ENCODE results near the gene LBH. TPM values are rescaled to one million over a fixed set of nuclear protein-coding genes. Genes with fewer than 3 reads are reported as not detected.

Gene LBH
- total and polyA plus RNA-seq, 2 donors (not counting 3 experiments of a cell fraction or from before 2014, with no cell fraction given), result 5.3 to 5.5 TPM

DNA sequence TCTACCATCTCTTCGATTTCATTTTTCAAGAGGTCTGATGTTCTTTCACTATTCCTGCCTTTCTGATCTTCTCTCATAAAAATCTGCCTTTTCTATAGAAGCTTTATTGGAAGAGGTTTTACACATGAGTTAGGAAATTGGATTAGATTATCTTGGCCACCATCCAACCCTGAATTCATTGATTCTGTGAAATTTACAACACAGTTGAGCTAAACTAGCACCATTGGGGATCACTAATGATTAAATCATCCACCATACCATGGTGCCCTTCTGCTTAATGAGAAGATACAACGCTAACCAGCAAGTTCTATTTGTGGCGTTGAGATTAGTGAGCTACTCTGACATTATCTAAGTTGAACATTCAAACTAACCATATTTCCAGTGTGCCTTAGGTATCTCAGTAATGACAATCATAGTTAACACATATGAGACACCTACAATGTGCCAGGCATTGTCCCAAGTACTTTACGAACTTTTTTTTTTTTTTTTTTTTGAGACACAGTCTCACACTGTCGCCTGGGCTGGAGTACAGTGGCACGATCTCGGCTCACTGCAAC is 17.3 kb upstream of the LBH start:
- ChIA-PET POLR2A (no interaction called here), CTCF (interaction anchor here (1.0 to 2.5 kb wide), 4 partner anchors 9 to 497 kb away, joined by 3 to 17 read pairs (median 5); no protein-coding TSS in a partner anchor)
- no peaks in the 10 kb centered on the region for H3K4me1 ChIP-seq (ENCODE audit: control insufficient read depth, extremely low read depth, insufficient read depth, low read length)
- H2AFZ ChIP-seq (ENCODE audit: low read depth, low read length), result no peak overlapping the region
- H3K4me2 ChIP-seq (ENCODE audit: insufficient read depth, low read length), result no peak overlapping the region
- H3K9ac ChIP-seq (replicated peaks; ENCODE audit: extremely low read depth, insufficient read depth, low read length), result no peak overlapping the region
- H3K27ac ChIP-seq (ENCODE audit: insufficient read depth, low read depth, low read length), result no peak overlapping the region
- no peaks in the 10 kb centered on the region for H3K36me3 ChIP-seq (ENCODE audit: control insufficient read depth in 2 of 2, extremely low read depth in 1 of 2, insufficient read depth in 2 of 2, low read length in 2 of 2)
- intact Hi-C loops (cut with micrococcal nuclease), result no loop called here
- TF ChIP-seq EZH2 (IDR thresholded peaks at IDR 0.05; ENCODE audit: borderline replicate concordance, low read depth, low read length, severe bottlenecking) (no peak), FOS (IDR thresholded peaks at IDR 0.05; ENCODE audit: borderline replicate concordance, insufficient read depth, low read length) (no peak), POLR2A (IDR thresholded peaks at IDR 0.05; ENCODE audit: low read depth, low read length) (no peak), MYC (IDR thresholded peaks at IDR 0.05; ENCODE audit: low read depth, low read length) (no peak), GATA2 (IDR thresholded peaks at IDR 0.05; ENCODE audit: insufficient read depth, insufficient read length, low read depth, low read length) (no peak), POLR2AphosphoS5 (IDR thresholded peaks at IDR 0.05; ENCODE audit: insufficient read depth, low read depth, low read length) (no peak), JUN (IDR thresholded peaks at IDR 0.05; ENCODE audit: borderline replicate concordance, insufficient read depth, insufficient read length, low read depth) (no peak)
- TF ChIP-seq, protein P1, sequence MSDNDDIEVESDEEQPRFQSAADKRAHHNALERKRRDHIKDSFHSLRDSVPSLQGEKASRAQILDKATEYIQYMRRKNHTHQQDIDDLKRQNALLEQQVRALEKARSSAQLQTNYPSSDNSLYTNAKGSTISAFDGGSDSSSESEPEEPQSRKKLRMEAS (IDR thresholded peaks at IDR 0.05; ENCODE audit: insufficient read depth, insufficient read length), result no peak
- TF ChIP-seq, protein P2, sequence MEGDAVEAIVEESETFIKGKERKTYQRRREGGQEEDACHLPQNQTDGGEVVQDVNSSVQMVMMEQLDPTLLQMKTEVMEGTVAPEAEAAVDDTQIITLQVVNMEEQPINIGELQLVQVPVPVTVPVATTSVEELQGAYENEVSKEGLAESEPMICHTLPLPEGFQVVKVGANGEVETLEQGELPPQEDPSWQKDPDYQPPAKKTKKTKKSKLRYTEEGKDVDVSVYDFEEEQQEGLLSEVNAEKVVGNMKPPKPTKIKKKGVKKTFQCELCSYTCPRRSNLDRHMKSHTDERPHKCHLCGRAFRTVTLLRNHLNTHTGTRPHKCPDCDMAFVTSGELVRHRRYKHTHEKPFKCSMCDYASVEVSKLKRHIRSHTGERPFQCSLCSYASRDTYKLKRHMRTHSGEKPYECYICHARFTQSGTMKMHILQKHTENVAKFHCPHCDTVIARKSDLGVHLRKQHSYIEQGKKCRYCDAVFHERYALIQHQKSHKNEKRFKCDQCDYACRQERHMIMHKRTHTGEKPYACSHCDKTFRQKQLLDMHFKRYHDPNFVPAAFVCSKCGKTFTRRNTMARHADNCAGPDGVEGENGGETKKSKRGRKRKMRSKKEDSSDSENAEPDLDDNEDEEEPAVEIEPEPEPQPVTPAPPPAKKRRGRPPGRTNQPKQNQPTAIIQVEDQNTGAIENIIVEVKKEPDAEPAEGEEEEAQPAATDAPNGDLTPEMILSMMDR (IDR thresholded peaks at IDR 0.05; ENCODE audit: extremely low read depth in 1 of 2, insufficient read depth in 1 of 2, low read depth in 1 of 2, low read length in 2 of 2), result no peak
- no peak overlapping the region for H3K4me3 ChIP-seq (replicated peaks in 1 of 3; ENCODE audit: insufficient read depth in 1 of 3, low read depth in 1 of 3, low read length in 3 of 3)
- no peaks in the 10 kb centered on the region for H3K79me2 ChIP-seq (ENCODE audit: control insufficient read depth, insufficient read depth, low read length)
- peaks cover 0 to 6% of the 10 kb centered on the region in 2 experiments for H3K27me3 ChIP-seq (ENCODE audit: control insufficient read depth in 2 of 2, insufficient read depth in 2 of 2, low read length in 2 of 2)
- dilution Hi-C loops (cut with MboI; ENCODE audit: extremely low pct_ligation_motif_present, low sequenced_read_pairs), result no loop called here
- no peak for DNase-seq (ENCODE audit: low read depth, low spot score)
- BruUV-seq (replicated peaks), result no TSS peak
- H3K9me3 ChIP-seq (replicated peaks; ENCODE audit: control insufficient read depth, insufficient read depth, low read length), result no peaks in the 10 kb centered on the region
- H4K20me1 ChIP-seq (replicated peaks; ENCODE audit: control insufficient read depth, extremely low read depth, insufficient read depth, low read length), result no peaks in the 10 kb centered on the region
- no peak for FAIRE-seq
- H3K9me1 ChIP-seq (replicated peaks; ENCODE audit: control insufficient read depth, extremely low read depth, insufficient read depth, low read length), result no peaks in the 10 kb centered on the region

Measured in endothelial cell of umbilical vein (primary cell).